Measurements from ENCODE around the gene SNX32. TPM values are rescaled to one million over a fixed set of nuclear protein-coding genes. Genes with fewer than 3 reads are reported as not detected.
"Not testable (repeated sequence)": the region's sequence is repeated elsewhere in the genome, so short reads cannot be mapped to it uniquely, and the experiment has no call there.

The SNX32 gene
- polyA plus RNA-seq, 10 donors, result 0.64 to 2.3 (median 1.6) TPM

GRCh38 chr11:65883058-65883761, 49.4 kb downstream of the SNX32 start:
- DNase-seq, result no peak

GRCh38 chr11:65883786-65884715, 50.3 kb downstream of the SNX32 start:
- no peak for DNase-seq

DNA sequence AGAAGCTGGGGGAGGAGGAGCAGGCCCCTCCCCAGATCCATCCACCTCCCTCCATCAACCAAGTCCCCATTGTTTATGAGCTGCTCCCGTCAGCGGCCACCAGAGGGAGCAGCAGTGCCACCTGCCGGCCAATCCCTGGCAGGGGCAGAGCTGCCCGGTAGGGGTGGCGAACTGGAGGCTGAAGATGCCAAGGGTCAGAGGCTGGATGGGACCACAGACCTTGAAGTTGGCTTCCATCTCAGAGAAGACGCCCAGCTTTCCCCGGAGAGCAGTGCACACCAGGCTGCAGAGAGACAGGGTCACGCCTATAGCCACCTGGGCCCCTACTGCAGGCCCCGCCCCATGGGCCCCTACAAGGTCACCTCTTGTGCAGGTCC, 50.9 kb downstream of the SNX32 start:
- DNase-seq, result peak in 2 of 3 donors; percentile 74 to 81

DNA sequence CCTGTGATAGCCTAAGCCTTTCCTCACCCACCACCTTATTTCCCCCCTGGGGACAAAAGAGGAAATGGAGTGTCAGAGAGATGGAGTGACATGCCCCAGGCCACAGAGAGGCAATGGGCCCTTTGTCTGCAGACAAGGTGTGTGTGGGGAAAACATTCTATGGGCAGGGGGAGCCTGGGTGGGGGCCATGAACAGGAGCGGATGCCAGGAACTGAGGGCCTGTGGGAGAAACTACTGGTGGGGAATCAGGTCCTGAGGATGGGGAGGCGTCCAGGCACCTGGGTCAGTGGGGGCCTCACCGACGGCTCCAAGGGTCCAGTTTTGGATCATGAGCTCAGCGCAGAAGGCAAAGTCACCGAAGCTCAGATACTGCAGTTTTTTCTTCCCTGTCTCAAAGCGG, 51.5 kb downstream of the SNX32 start:
- no peak for DNase-seq

GRCh38 chr11:65885808-65886536, 52.2 kb downstream of the SNX32 start:
- DNase-seq, result no peak

DNA sequence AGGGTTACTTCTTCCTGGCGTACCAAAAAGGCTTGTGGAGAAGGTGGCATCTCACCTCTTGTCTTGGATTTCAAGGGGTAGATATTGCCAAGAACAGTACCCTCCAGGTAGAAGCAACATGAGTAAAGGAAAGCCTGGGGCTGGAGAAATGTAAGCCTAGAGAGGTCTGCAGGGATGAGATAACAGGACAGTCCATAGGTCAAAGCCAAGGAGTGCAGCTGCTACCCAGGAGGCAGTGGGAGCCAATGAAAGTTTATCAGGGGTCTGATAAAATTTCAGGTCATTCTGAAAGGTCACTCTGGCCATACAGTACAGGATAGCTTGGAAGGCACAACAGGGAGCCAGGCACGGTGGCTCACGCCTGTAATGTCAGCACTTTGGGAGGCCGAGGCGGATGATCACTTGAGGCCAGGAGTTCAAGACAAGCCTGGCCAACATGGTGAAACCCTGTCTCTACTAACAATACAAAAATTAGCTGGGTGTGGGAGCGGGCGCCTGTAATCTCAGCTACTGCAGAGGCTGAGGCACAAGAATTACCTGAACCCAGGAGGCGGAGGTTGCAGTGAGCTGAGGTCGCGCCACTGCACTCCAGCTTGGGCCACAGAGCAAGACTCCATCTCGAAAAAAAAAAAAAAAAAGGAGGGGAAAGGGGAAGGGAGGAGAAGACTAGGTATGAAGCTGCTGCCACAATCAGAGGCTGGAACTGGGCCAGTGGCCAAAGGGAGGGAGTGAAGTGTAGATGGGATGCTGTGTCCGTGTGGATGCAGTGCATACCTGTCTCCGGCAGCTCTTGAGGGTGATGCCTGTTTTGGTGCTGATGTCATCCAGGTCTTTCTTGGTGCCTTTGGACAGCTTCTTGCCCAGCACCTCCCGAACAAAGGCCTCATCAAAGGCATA, 53.3 kb downstream of the SNX32 start:
- DNase-seq, result no peak

DNA sequence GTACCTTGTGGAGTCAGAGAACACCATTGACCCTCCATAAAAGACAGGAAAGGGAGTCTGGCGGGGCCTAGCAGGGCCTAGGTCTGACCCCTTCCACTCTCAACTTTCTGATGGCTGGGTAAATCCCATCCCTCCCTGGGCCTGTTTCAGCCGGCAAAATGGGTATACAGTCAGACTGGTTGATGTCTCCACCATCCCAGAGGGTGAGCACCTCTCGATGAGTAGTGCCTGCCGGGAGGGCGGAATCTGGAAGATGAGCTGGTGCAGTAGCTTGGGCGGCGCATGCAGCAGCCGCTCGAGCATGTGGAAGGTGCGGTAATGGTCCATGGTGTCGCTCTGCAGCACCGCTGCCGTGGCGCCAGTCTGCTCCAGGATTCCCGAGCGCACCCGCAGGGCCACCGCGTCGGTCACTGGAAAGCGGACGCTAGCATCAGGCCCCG, 54.0 kb downstream of the SNX32 start:
- DNase-seq, result no peak

- DNase-seq, result peak; percentile 97 to 99 (median 98)
These were observed 54.5 kb downstream of the SNX32 start, which contains the start of gene FIBP for GRCh38 chr11:65888163-65888814. Gene FIBP (minus strand): TSS chr11:65888471. CDS start chr11:65888418, 53 bp downstream.

DNA sequence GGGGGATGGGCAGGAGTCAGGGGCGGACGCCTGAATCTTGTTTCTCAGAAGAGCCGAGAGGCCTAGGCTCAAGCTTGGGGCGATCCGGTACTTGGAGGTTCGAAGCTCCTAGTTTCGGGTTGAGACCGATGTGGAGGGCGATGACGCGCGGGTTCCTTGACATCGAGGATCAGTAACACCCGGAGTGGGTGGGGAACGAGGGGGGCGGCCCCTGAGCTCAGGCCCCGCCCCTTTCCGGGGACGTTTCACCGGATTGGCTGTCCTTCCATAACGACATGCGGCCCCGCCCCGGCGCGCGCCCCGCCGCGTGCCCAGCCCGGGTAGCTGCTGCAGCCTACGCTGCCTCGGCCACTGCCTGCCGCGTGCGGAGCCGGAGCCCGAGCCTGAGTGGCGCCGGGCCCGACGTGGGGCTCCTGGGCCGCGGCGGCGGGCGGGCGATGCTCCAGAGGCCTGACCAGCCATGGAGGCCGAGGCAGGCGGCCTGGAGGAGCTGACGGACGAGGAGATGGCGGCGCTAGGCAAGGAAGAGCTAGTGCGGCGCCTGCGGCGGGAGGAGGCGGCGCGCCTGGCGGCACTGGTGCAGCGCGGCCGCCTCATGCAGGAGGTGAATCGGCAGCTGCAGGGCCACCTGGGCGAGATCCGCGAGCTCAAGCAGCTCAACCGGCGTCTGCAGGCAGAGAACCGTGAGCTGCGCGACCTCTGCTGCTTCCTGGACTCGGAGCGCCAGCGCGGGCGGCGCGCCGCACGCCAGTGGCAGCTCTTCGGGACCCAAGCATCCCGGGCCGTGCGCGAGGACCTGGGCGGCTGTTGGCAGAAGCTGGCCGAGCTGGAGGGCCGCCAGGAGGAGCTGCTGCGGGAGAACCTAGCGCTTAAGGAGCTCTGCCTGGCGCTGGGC, 56.8 kb downstream of the SNX32 start, which contains the start of gene CCDC85B:
Gene CCDC85B, plus strand, starts transcription at position 350 of the 895 bp plus-strand sequence. Its CDS starts 111 bp downstream, at position 461.
- DNase-seq, result peak; percentile 97 to 99 (median 97)

GRCh38 chr11:65891219-65892136, 57.7 kb downstream of the SNX32 start:
- DNase-seq, result peak in 1 of 3 donors; percentile 50

DNA sequence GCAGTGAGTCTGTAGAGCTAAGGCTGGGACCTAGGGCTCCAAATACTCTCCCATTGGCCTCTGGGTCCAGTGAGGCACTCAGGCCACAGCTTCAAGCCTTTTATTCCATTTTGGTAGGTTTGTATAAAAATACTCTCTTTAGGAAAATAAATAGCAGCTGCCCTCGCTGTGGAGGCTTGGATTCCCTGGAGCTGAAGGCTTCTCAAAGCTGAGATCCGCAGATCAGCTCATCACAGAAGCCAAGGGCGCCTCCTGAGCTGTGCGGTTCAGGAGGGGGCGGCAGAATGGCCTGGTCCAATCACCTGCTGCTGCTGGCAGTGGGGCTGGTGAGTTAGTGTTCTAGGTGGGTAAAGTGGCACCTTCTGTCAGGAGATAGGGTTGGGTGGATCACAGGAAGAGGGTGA, 58.4 kb downstream of the SNX32 start:
- not testable (repeated sequence) for DNase-seq

DNA sequence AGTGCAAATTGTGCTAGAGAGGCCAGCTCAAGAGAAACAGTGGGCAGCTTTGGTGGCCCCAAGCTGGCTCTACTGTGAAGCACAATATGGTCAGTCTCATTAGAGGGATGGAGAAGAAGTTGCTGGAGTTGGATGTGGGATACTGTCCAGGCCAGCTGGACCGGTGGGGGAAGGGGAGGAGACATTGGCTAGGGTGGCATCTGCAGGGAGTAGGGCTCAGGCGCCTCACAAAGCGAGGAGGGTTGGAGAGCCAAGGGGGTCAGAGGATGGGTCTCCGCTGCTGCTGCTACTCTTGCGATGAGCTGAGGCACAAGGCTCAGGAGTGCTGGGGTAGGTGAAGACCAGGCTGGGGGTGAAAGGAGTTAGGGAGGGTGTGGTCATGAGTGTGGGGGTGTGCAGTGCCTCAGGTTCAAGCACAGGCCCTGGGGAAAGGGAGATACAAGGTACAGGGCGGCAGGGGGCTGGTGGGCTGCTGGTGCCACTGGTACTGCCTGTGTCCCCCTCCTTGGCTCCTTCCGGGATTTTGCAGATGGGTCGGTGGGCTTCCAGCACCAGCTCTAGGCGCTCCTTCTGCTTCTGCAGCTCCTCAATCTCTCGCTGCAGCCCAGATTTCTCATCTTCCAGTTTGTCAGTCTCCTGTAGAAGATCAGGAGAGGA, 59.0 kb downstream of the SNX32 start:
- DNase-seq, result no peak

DNA sequence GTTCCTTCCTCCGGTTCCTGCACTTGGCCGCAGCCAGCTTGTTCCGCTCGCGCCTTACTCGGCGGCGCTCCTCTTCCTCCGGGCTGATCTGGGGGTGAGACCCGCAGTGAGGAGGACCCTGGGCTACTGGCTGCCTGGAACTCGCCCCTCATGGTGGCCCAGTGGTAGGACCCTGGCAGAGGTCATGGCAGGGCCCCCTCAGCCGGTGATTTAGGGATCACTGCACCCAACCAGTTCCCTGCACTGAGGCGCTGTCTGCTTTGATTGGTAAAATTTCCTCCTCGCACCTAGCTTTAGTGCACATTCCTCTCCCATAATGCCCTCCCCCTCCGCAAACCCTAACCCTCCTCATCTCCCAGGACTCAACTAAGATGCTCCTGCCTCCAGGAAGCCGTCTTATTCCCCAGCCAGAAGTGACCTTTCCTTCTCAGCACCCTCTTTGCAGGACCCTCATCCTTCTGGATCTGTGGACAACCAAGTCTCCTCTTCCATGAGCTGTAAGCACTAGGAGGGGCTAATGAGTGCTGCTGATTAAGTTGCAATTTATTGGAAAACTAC, 60.4 kb downstream of the SNX32 start:
- no peak for DNase-seq

DNA sequence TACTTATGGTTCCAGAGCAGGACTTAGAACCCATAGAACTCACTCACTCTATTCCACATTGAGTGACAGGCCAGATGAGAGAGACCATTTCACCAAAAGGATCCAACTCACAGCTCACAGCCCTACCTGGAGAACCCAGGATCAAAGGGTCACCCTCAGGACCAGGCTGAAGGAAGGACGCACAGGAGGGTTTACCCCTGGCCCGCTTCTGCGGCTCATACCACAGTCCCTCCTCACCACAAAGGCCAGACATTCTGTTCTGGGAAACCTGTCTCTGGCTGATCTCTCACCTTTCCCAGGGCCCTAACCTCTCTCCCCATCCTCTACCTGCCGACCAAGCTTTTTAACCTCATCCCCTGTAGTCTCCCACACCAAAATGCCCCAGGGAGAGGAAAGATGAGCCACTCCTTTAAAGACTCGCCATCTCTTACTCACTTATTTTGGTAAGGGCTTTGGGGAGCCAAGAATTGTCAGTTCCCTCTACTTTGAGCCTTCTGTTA, 61.8 kb downstream of the SNX32 start:
- DNase-seq, result no peak

DNA sequence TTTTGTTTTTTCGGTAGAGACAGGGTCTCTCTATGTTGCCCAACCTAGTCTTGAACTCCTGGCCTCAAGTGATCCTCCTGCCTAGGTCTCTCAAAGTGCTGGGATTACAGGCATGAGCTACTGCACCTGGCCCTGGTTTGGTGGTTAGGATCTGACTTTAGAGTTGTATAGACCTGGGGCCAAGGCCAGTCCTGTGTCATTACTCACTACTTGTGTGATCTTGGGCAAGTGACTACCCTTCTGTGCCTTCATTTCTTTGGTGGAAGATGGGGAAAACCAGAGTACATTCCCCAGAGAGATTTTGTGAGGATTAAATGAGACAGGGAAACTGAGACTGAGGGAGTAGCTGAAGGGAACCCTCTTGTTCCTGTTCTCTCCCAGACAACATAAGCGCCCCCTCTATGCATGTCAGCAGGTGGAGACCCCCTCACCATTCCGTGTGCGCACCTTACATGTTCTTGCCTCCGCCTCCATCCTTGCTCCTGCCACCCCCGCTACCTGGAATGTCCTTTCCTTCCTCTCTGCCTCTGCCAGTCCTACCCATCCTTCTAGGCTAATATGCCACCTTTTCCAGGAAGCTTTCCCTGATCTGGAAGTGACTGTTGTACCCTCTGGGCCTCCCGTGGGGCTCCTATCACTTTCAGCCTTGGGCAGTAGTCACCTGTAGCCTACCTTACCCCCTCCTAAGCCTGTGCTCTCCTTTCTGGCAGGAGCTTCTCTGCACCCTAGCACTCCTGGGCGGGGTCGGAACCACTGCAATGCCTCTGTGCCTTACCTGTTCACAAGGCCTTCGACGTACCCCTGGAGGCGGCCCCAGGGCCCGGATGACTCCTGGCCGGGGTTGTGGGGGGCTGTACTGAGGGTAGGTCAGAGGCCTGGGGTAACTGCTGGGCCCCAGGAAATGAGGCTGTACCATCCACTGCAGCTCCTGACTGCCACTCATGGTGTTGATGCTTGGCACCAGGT, 62.6 kb downstream of the SNX32 start:
- DNase-seq, result no peak

DNA sequence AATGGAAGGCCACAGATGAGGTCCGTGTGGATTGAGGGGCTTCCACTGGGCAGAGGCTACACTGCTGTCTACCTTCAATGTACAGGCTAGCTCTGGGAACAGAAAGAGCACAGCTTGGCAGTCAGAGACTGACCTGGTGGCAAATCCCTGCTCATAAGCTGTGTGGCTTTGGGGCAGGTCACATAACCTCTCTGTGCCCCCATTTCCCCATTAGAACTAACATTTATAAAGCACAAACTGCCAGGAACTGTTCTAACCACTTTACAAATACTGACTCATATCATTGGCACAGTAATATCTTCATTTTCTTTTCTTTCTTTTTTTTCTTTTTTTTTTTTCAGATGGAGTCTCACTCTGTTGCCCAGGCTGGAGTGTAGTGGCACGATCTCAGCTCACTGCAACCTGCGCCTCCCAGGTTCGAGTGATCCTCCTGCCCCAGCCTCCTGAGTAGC, 63.3 kb downstream of the SNX32 start:
- no peak for DNase-seq
